ENCODE results near the gene EXOC8. TPM values are rescaled to one million over a fixed set of nuclear protein-coding genes. Genes with fewer than 3 reads are reported as not detected.
"Not testable (repeated sequence)": the region's sequence is repeated elsewhere in the genome, so short reads cannot be mapped to it uniquely, and the experiment has no call there.

Gene EXOC8
- total RNA-seq, 1 donor from 2014 or later = 18.3 TPM

- no peak for DNase-seq
Observed at GRCh38 chr1:231353086-231353485, 15.4 kb upstream of the EXOC8 start.

- no peak for DNase-seq
Observed at GRCh38 chr1:231351816-231352215, 14.2 kb upstream of the EXOC8 start.

- DNase-seq = not testable (repeated sequence)
Observed at GRCh38 chr1:231348856-231349255, 11.2 kb upstream of the EXOC8 start.

GRCh38 chr1:231348442-231348841, 10.8 kb upstream of the EXOC8 start:
- no peak for DNase-seq

GRCh38 chr1:231347961-231348360, 10.3 kb upstream of the EXOC8 start:
- no peak for DNase-seq

- no peak for DNase-seq
Observed at GRCh38 chr1:231340328-231341013, 2.8 kb upstream of the EXOC8 start.

- DNase-seq = no peak
Observed at GRCh38 chr1:231338270-231339128, 847 bp upstream of the EXOC8 start, which contains the start of gene SPRTN. SPRTN (plus strand) TSS chr1:231338293; CDS start chr1:231338384, 91 bp downstream.

GRCh38 chr1:231337043-231337471, 595 bp downstream of the EXOC8 start:
- DNase-seq = no peak

- no peak for DNase-seq
Observed at GRCh38 chr1:231335663-231336602, 1.7 kb downstream of the EXOC8 start.

- DNase-seq = no peak
Observed at GRCh38 chr1:231334952-231335351, 2.7 kb downstream of the EXOC8 start.

GRCh38 chr1:231334079-231334666, 3.5 kb downstream of the EXOC8 start:
- DNase-seq = no peak

GRCh38 chr1:231332761-231333160, 4.9 kb downstream of the EXOC8 start:
- DNase-seq = no peak

- DNase-seq = no peak
Observed at GRCh38 chr1:231329483-231329882, 8.2 kb downstream of the EXOC8 start.

GRCh38 chr1:231327617-231328016, 10.0 kb downstream of the EXOC8 start:
- no peak for DNase-seq

GRCh38 chr1:231326248-231326647, 11.4 kb downstream of the EXOC8 start:
- DNase-seq = no peak

- no peak for DNase-seq
Observed at GRCh38 chr1:231324660-231325059, 13.0 kb downstream of the EXOC8 start.

GRCh38 chr1:231322880-231323530, 14.6 kb downstream of the EXOC8 start:
- DNase-seq = no peak

GRCh38 chr1:231319080-231319479, 18.6 kb downstream of the EXOC8 start:
- DNase-seq = no peak

GRCh38 chr1:231318568-231318967, 19.1 kb downstream of the EXOC8 start:
- DNase-seq = no peak

- DNase-seq = no peak
Observed at GRCh38 chr1:231318015-231318355, 19.7 kb downstream of the EXOC8 start.

GRCh38 chr1:231317306-231318014, 20.2 kb downstream of the EXOC8 start:
- DNase-seq = no peak

Data from skin of body (tissue), 2 donors.